OCI-LY7 (cell line): ENCODE data around the gene IFT57. TPM values are rescaled to one million over a fixed set of nuclear protein-coding genes. Genes with fewer than 3 reads are reported as not detected.

Source experiments
- BruUV-seq: library from RNA; stranded (reverse); fragments of 400-500 nt; replicated peaks from 2 replicates; lab custom pipeline; 2021; lab: Mats Ljungman, UMichigan
- CTCF ChIA-PET: fragments of 300-600 bp; sonication (Branson Sonifier 250); formaldehyde crosslinking; loops from one replicate; lab custom pipeline; 2022; ENCODE audit warnings: antibody characterized with exemption; ENCODE audit not compliant: unreplicated experiment; lab: Charles Lee
- POLR2A ChIA-PET: fragments of 300-600 bp; sonication (Branson Sonifier 250); formaldehyde crosslinking; loops from one replicate; lab custom pipeline; 2022; ENCODE audit warnings: antibody characterized with exemption; lab: Charles Lee
- DNase-seq: peaks from one replicate; pipeline ENCODE4 v3.0.0-alpha.2; 2015; ENCODE audit warnings: low spot score
- H2AFZ ChIP-seq: fragments of 200-600 bp; sonication (generic), shearing (Covaris generic); 2 replicates; pipeline ENCODE4 v1.6.1; 2014; ENCODE audit warnings: mild to moderate bottlenecking, antibody characterized with exemption, low read length, moderate library complexity
- H3K27ac ChIP-seq: fragments of 200-600 bp; sonication (generic); 2 replicates; pipeline ENCODE4 v1.5.1; 2014; ENCODE audit warnings: mixed run types, low read depth, mild to moderate bottlenecking, moderate library complexity, low read length, inconsistent platforms; ENCODE audit not compliant: poor library complexity, severe bottlenecking
- H3K36me3 ChIP-seq: fragments of 200-600 bp; sonication (generic); 2 replicates; pipeline ENCODE4 v1.6.1; 2014; ENCODE audit warnings: mild to moderate bottlenecking, antibody characterized with exemption, low read length, moderate library complexity, mixed read lengths; ENCODE audit not compliant: insufficient read depth
- H3K4me1 ChIP-seq: fragments of 200-600 bp; sonication (generic); 2 replicates; pipeline ENCODE4 v1.5.1; 2014; ENCODE audit warnings: mild to moderate bottlenecking, low read length; ENCODE audit not compliant: insufficient read depth, poor library complexity, severe bottlenecking
- H3K4me2 ChIP-seq: fragments of 200-600 bp; sonication (generic); 2 replicates; pipeline ENCODE4 v1.6.1; 2014; ENCODE audit warnings: mild to moderate bottlenecking, low read length
- H3K4me3 ChIP-seq: fragments of 200-600 bp; sonication (generic); 2 replicates; pipeline ENCODE4 v1.5.1; 2014; ENCODE audit warnings: mild to moderate bottlenecking, low read depth, low read length; ENCODE audit not compliant: poor library complexity, severe bottlenecking
- H3K79me2 ChIP-seq: fragments of 200-600 bp; sonication (generic); 2 replicates; pipeline ENCODE4 v1.6.1; 2016; ENCODE audit warnings: low read depth, mild to moderate bottlenecking, low read length, moderate library complexity, mixed read lengths; ENCODE audit not compliant: insufficient read depth
- H3K9me2 ChIP-seq: fragments of 200-600 bp; sonication (generic); 2 replicates; pipeline ENCODE4 v1.6.1; 2016; ENCODE audit warnings: mild to moderate bottlenecking, low read length, mixed read lengths; ENCODE audit not compliant: insufficient read depth
- H3K9me3 ChIP-seq: fragments of 200-600 bp; sonication (generic); 2 replicates; pipeline ENCODE4 v1.6.1; 2014; ENCODE audit warnings: mild to moderate bottlenecking, mixed run types, low read length, mixed read lengths
- H4K20me1 ChIP-seq: fragments of 200-600 bp; sonication (generic); 2 replicates; pipeline ENCODE4 v1.6.1; 2014; ENCODE audit warnings: mild to moderate bottlenecking, antibody characterized with exemption, low read length, moderate library complexity, mixed read lengths; ENCODE audit not compliant: insufficient read depth
- EZH2phosphoT487 ChIP-seq: fragments of 200-600 bp; sonication (generic); IDR thresholded peaks from 2 replicates; pipeline ENCODE4 v1.6.1; 2018; ENCODE audit warnings: low read depth, borderline replicate concordance, mild to moderate bottlenecking, mixed run types, antibody characterized with exemption, low read length, moderate library complexity, mixed read lengths
- intact Hi-C: fragments of 100-400 bp; cut with micrococcal nuclease; formaldehyde crosslinking; loops from one replicate; pipeline ENCODE4 v1.10.0; 2022; ENCODE audit not compliant: unreplicated experiment
- total RNA-seq, 2 experiments: library from RNA; depleted of rRNA in 1 of 2; stranded (reverse); fragments of >200 nt in 1 of 2; shearing (Covaris generic) in 1 of 2; gene quantifications; 2 replicates each; pipeline ENCODE4 v1.2.3, GENCODE V29; 2014 to 2022
- TF ChIP-seq, protein P1 (sequence below): fragments of 200-600 bp; sonication (generic); conservative IDR thresholded peaks from 2 replicates; pipeline ENCODE4 v1.5.1; 2014; ENCODE audit warnings: mild to moderate bottlenecking, antibody characterized with exemption, low read length, moderate library complexity, mixed read lengths

IFT57 gene
- total RNA-seq, 2 experiments from 2014 or later, result 44.1 to 68.2 TPM

DNA sequence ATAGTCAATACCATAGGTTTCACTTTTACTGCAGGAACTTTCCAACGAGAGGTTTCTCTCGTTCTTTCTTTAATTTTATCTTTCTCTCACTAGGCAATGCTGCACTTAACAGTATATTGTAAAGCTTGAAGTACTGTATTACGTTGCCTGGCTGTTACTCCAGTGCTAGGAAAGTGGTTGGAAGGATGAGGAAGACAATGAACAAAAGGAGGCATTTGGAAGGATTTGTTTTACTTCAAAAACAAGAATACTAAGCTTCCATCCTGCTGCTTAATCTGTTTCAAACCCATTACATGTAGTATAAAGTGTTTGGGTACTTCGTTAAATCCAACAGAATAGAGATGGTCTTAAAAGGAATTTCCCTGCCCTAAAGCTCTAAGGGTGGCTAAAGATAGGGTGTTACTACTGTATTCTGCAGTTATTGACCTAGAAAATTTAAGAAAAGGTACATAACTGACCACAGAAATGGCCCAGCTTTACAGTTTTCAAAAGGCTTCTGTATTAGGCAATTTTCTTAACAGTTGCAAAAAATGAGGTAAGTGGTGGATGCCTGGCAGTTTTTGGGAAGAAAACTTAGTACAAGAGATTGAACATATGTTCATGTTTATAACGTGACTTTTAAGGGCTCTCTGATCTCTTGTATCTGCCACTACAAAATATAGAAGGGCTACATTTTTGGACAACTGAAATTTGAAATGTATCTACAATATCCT lies 785 bp upstream of the IFT57 start:
- CTCF ChIA-PET, result no interaction called here
- TSS peak; percentile 88 for BruUV-seq

DNA sequence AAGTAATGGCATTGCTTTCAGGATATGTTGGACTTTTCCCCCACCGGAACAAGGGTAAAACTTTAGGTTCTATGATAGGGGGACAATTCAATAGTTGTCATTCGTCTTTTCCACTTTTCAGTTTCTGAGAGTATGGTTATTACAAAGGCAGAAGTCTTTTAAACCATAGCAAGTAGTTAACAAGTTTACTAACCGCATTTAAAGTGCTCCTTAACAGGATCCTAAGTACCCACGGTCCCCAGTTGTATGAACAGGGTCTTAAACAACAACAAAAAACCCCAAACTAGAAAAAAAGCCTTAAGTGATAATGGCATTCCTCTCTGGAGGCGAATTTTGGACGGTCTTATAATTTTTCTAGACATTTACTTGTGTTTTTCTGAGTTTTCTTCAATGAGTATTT lies 831 bp downstream of the IFT57 start:
- intact Hi-C loops, result loop anchor here (5.0 kb wide), 3 partner anchors 366 to 984 kb away; partner anchors contain the start of genes BBX, CIP2A and DZIP3
- Histone ChIP-seq H3K4me2 (peak overlapping the region; percentile 94), H4K20me1 (no peaks in the 10 kb centered on the region), H3K9me2 (no peaks in the 10 kb centered on the region), H3K79me2 (peaks cover 38% of the 10 kb centered on the region; the same call in 1 of the 2 replicates), H3K9me3 (no peaks in the 10 kb centered on the region), H3K36me3 (peaks cover 8% of the 10 kb centered on the region), H3K4me1 (peaks cover 42% of the 10 kb centered on the region), H3K27ac (peak overlapping the region; percentile 55), H3K4me3 (peak overlapping the region; percentile 92), H2AFZ (peak overlapping the region; percentile 71; the same call in 1 of the 2 replicates)
- ChIA-PET POLR2A (interaction anchor here (0.6 to 3.7 kb wide), 4 partner anchors 95 to 253 kb away, joined by 3 to 20 read pairs (median 8); no protein-coding TSS in a partner anchor), CTCF (no interaction called here)
- peak; percentile 9 for DNase-seq
- BruUV-seq, result no TSS peak
- TF ChIP-seq, protein P1, sequence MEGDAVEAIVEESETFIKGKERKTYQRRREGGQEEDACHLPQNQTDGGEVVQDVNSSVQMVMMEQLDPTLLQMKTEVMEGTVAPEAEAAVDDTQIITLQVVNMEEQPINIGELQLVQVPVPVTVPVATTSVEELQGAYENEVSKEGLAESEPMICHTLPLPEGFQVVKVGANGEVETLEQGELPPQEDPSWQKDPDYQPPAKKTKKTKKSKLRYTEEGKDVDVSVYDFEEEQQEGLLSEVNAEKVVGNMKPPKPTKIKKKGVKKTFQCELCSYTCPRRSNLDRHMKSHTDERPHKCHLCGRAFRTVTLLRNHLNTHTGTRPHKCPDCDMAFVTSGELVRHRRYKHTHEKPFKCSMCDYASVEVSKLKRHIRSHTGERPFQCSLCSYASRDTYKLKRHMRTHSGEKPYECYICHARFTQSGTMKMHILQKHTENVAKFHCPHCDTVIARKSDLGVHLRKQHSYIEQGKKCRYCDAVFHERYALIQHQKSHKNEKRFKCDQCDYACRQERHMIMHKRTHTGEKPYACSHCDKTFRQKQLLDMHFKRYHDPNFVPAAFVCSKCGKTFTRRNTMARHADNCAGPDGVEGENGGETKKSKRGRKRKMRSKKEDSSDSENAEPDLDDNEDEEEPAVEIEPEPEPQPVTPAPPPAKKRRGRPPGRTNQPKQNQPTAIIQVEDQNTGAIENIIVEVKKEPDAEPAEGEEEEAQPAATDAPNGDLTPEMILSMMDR, result no peak
- TF ChIP-seq EZH2phosphoT487, result no peak

More for the DNA sequence above, 785 bp upstream of the IFT57 start:
- TF ChIP-seq, protein P1, result no peak
- no peak for TF ChIP-seq EZH2phosphoT487
- Histone ChIP-seq H3K9me3 (no peaks in the 10 kb centered on the region), H3K79me2 (peaks cover 38% of the 10 kb centered on the region; the same call in 1 of the 2 replicates), H3K9me2 (no peaks in the 10 kb centered on the region), H3K4me1 (peaks cover 41% of the 10 kb centered on the region), H3K36me3 (no peaks in the 10 kb centered on the region), H3K4me2 (peak overlapping the region; percentile 99), H2AFZ (peak overlapping the region; percentile 96), H3K4me3 (peak overlapping the region; percentile 92), H3K27ac (peak overlapping the region; percentile 75), H4K20me1 (no peaks in the 10 kb centered on the region)
- intact Hi-C loops, result loop anchor here (1.0 to 5.0 kb wide), 5 partner anchors 98 to 986 kb away; partner anchors contain the start of genes BBX, CIP2A and DZIP3
- DNase-seq, result peak; percentile 11
- POLR2A ChIA-PET, result interaction anchor here (0.8 to 3.7 kb wide), 21 partner anchors 8 to 367 kb away, joined by 3 to 39 read pairs (median 4); partner anchors contain the start of genes CIP2A and DZIP3
